MM.1S (cell line): ENCODE data around the gene FBH1.

Experiments
- EZH2phosphoT487 ChIP-seq: fragments of 300-600 bp; sonication (generic); IDR thresholded peaks from 2 replicates; pipeline ENCODE4 v1.6.1; 2018; ENCODE audit warnings: antibody characterized with exemption, low read length
- TF ChIP-seq, protein P1 (sequence below): fragments of 300-600 bp; sonication (generic); IDR thresholded peaks from 2 replicates; pipeline ENCODE4 v1.5.1; 2016; ENCODE audit warnings: antibody characterized with exemption, low read length, mixed read lengths

DNA sequence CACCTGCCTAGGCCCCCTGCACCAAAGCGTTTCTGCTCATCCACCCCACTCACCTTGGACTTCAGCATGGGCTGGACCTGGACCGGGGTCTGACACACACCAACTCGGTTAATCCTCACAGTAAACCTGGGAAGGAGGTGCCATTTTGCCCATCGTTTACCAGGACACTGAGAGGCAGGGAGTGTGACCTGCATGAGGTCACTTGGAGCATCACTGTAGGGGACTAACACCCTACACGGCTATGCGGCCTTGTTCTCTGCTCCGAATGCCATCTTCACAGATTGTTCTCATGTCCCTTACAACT is 33.4 kb upstream of the FBH1 start:
- TF ChIP-seq, protein P1, sequence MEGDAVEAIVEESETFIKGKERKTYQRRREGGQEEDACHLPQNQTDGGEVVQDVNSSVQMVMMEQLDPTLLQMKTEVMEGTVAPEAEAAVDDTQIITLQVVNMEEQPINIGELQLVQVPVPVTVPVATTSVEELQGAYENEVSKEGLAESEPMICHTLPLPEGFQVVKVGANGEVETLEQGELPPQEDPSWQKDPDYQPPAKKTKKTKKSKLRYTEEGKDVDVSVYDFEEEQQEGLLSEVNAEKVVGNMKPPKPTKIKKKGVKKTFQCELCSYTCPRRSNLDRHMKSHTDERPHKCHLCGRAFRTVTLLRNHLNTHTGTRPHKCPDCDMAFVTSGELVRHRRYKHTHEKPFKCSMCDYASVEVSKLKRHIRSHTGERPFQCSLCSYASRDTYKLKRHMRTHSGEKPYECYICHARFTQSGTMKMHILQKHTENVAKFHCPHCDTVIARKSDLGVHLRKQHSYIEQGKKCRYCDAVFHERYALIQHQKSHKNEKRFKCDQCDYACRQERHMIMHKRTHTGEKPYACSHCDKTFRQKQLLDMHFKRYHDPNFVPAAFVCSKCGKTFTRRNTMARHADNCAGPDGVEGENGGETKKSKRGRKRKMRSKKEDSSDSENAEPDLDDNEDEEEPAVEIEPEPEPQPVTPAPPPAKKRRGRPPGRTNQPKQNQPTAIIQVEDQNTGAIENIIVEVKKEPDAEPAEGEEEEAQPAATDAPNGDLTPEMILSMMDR = no peak
- no peak for TF ChIP-seq EZH2phosphoT487
